K562 (cell line): ENCODE results near the gene FOXA3. TPM values are rescaled to one million over a fixed set of nuclear protein-coding genes. Genes with fewer than 3 reads are reported as not detected.

Source experiments
- BRD9 ChIP-seq: fragments of 450-650 bp; IDR thresholded peaks from 2 replicates; pipeline ENCODE4 v1.6.1; 2018; ENCODE audit warnings: low read depth; ENCODE audit not compliant: partially characterized antibody
- CHAMP1 ChIP-seq: fragments of 450-650 bp; IDR thresholded peaks from 2 replicates; pipeline ENCODE4 v1.6.1; 2016; ENCODE audit warnings: mild to moderate bottlenecking
- EGR1 ChIP-seq: fragments of 450-650 bp; conservative IDR thresholded peaks from 2 replicates; pipeline ENCODE4 v1.6.1; 2017; ENCODE audit warnings: mild to moderate bottlenecking
- ELF1 ChIP-seq: fragments of 200-800 bp; sonication (Bioruptor generic); IDR thresholded peaks from 2 replicates; pipeline ENCODE4 v1.6.1; 2016; ENCODE audit warnings: missing genetic modification characterization, missing compliant biosample characterization
- ETV1 ChIP-seq: fragments of 450-650 bp; conservative IDR thresholded peaks from 2 replicates; pipeline ENCODE4 v1.6.1; 2016; ENCODE audit warnings: missing genetic modification characterization, control low read depth, low read depth, missing compliant biosample characterization
- ETV6 ChIP-seq, 3 experiments: fragments of 150-350 bp in 1 of 3; sonication (generic) in 1 of 3; formaldehyde crosslinking in 1 of 3; IDR thresholded peaks; 2 replicates each; pipeline versions ENCODE4 v1.6.1 to v1.8.0; 2014 to 2022; ENCODE audit warnings: borderline replicate concordance in 2 of 3, low read depth in 2 of 3, antibody characterized with exemption in 1 of 3, low read length in 1 of 3, mild to moderate bottlenecking in 1 of 3, missing genetic modification reagents in 1 of 3
- EWSR1 ChIP-seq: fragments of 450-650 bp; IDR thresholded peaks from 2 replicates; pipeline ENCODE4 v1.6.1; 2018; ENCODE audit warnings: borderline replicate concordance, mild to moderate bottlenecking, low read depth, moderate library complexity; ENCODE audit not compliant: partially characterized antibody
- KLF13 ChIP-seq: fragments of 450-650 bp; IDR thresholded peaks from 2 replicates; pipeline ENCODE4 v1.6.1; 2016; ENCODE audit warnings: missing genetic modification characterization, low read depth, mild to moderate bottlenecking, missing compliant biosample characterization, moderate library complexity, borderline replicate concordance
- MAFF ChIP-seq: IDR thresholded peaks from 2 replicates; pipeline ENCODE4 v1.6.1; 2012; ENCODE audit warnings: low read length, improper control_type of control experiment
- MECOM ChIP-seq: fragments of 250-450 bp; sonication (Bioruptor Pico); IDR thresholded peaks from 2 replicates; pipeline ENCODE4 v1.8.0; 2022; ENCODE audit warnings: inconsistent platforms
- NFIX ChIP-seq: fragments of 250-450 bp; sonication (Bioruptor Pico); IDR thresholded peaks from 2 replicates; pipeline ENCODE4 v1.4.0; 2020; ENCODE audit warnings: low read depth, mild to moderate bottlenecking, moderate library complexity
- NR3C1 ChIP-seq: sonication (generic); formaldehyde crosslinking; IDR thresholded peaks from 2 replicates; pipeline ENCODE4 v1.8.1; 2022; ENCODE audit warnings: missing genetic modification reagents
- POLR3A ChIP-seq: IDR thresholded peaks from 2 replicates; pipeline ENCODE4 v1.6.1; 2011; ENCODE audit warnings: borderline replicate concordance, mild to moderate bottlenecking, moderate library complexity; ENCODE audit not compliant: insufficient read length, insufficient read depth; ENCODE audit errors: extremely low read depth
- POU5F1 ChIP-seq: fragments of 150-350 bp; IDR thresholded peaks from 2 replicates; pipeline ENCODE4 v1.6.1; 2014; ENCODE audit warnings: borderline replicate concordance, low read length, low read depth, mild to moderate bottlenecking; ENCODE audit not compliant: partially characterized antibody
- PRPF4 ChIP-seq: fragments of 200-400 bp; formaldehyde crosslinking; IDR thresholded peaks from one replicate; pipeline ENCODE4 v1.6.1; 2017; ENCODE audit warnings: low read length, low read depth, mild to moderate bottlenecking; ENCODE audit not compliant: insufficient read depth, poor library complexity, severe bottlenecking
- SREBF1 ChIP-seq: fragments of 150-350 bp; IDR thresholded peaks from 2 replicates; pipeline ENCODE4 v1.6.1; 2014; ENCODE audit warnings: antibody characterized with exemption, low read depth, low read length, borderline replicate concordance
- SRSF7 ChIP-seq: fragments of 200-400 bp; formaldehyde crosslinking; optimal IDR thresholded peaks from 2 replicates; pipeline ENCODE3; 2017; ENCODE audit warnings: mild to moderate bottlenecking, low read depth, low read length
- SRSF9 ChIP-seq: fragments of 200-400 bp; formaldehyde crosslinking; IDR thresholded peaks from 2 replicates; pipeline ENCODE4 v1.6.1; 2017; ENCODE audit warnings: low read depth, low read length, borderline replicate concordance
- TAF7 ChIP-seq: fragments of 450-650 bp; IDR thresholded peaks from 2 replicates; pipeline ENCODE4 v1.6.1; 2016; ENCODE audit warnings: missing genetic modification characterization, missing compliant biosample characterization
- TARDBP ChIP-seq: fragments of 450-650 bp; IDR thresholded peaks from 2 replicates; pipeline ENCODE4 v1.6.1; 2016
- TCF7L2 ChIP-seq: fragments of 150-350 bp; IDR thresholded peaks from 2 replicates; pipeline ENCODE4 v1.6.1; 2016; ENCODE audit warnings: low read depth, mild to moderate bottlenecking, low read length, moderate library complexity
- ZBED1 ChIP-seq: IDR thresholded peaks from 2 replicates; pipeline ENCODE4 v1.6.1; 2014
- ZNF134 ChIP-seq: fragments of 250-450 bp; sonication (Bioruptor Pico); conservative IDR thresholded peaks from 2 replicates; pipeline ENCODE4 v1.4.0; 2020
- ZNF282 ChIP-seq: sonication (generic); formaldehyde crosslinking; IDR thresholded peaks from 2 replicates; pipeline ENCODE4 v1.8.1; 2023; ENCODE audit warnings: missing genetic modification reagents
- ZNF395 ChIP-seq: fragments of 200-800 bp; sonication (Bioruptor generic); IDR thresholded peaks from 2 replicates; pipeline ENCODE4 v1.6.1; 2017; ENCODE audit warnings: missing genetic modification characterization, missing compliant biosample characterization
- ZNF696 ChIP-seq: fragments of 250-450 bp; sonication (Bioruptor Pico); conservative IDR thresholded peaks from 2 replicates; pipeline ENCODE4 v1.4.0; 2020; ENCODE audit warnings: mild to moderate bottlenecking, moderate library complexity
- polyA plus RNA-seq, 8 experiments: library from polyadenylated mRNA; depleted of rRNA in 4 of 8; stranded (reverse) in 5 of 8; unstranded in 3 of 8; fragments of >200 nt; fragmentation: Nextera tagmentation in 2 of 8; fragmentation: Illumina TruSeq in 1 of 8; extraction: Ambion mirVana in 2 of 8; extraction: Trizol in 1 of 8; gene quantifications; 2 replicates each; pipeline versions ENCODE4 v1.2.1 to v1.2.3, GENCODE V29; 2011 to 2014; ENCODE audit warnings: inconsistent platforms in 1 of 8, missing spikeins in 1 of 8
- total RNA-seq, 7 experiments: library from RNA; depleted of rRNA in 6 of 7; stranded (reverse); fragments of >200 nt in 6 of 7; fragmentation: Illumina TruSeq in 2 of 7; extraction: Trizol in 2 of 7; gene quantifications; 2 replicates each; pipeline versions ENCODE4 v1.2.1 to v1.2.3, GENCODE V29; 2011 to 2021; ENCODE audit warnings: low replicate concordance in 1 of 7

The FOXA3 gene
- total and polyA plus RNA-seq, 9 of the 15 experiments (the other 6 are each of a cell fraction or from before 2014, with no cell fraction given), result 1.3 to 15.5 (median 4.7) TPM

- TF ChIP-seq SRSF9 (no peak), POU5F1 (no peak), ELF1 (tag) (no peak), PRPF4 (no peak), ZNF282 (no peak), KLF13 (no peak), TAF7 (tag) (0 out of 2 replicates have a peak, but pooled peaks have one; percentile 27), EGR1 (peak; percentile 81), NFIX (CRISPR knock-in tag) (no peak), CHAMP1 (no peak), TCF7L2 (no peak), MAFF (no peak), ZBED1 (no peak), ETV6 (IDR thresholded peaks at IDR 0.05; ENCODE audit: borderline replicate concordance in 1 of 2, low read depth in 2 of 2, low read length in 1 of 2) (no peak), ETV6 (CRISPR knock-in tag; IDR thresholded peaks at IDR 0.05; ENCODE audit: borderline replicate concordance) (no peak), POLR3A (no peak), ZNF696 (CRISPR knock-in tag) (no peak), NR3C1 (no peak), MECOM (CRISPR knock-in tag) (no peak), EWSR1 (no peak), TARDBP (no peak), SREBF1 (no peak), ETV1 (tag) (peak; percentile 72), BRD9 (peak; percentile 76), ZNF395 (CRISPR knock-in tag) (no peak), ZNF134 (CRISPR knock-in tag) (no peak), SRSF7 (no peak)
Observed at GRCh38 chr19:45876411-45877197, 12.5 kb downstream of the FOXA3 start (continued).
